NCI-H2227 (cell line): ENCODE data around the gene RNU6-7.

Experiments
- DNase-seq: peaks from one replicate; lab custom pipeline; 2025; ENCODE audit not compliant: unreplicated experiment; lab: John Stamatoyannopoulos, UW

Gene RNU6-7

DNA sequence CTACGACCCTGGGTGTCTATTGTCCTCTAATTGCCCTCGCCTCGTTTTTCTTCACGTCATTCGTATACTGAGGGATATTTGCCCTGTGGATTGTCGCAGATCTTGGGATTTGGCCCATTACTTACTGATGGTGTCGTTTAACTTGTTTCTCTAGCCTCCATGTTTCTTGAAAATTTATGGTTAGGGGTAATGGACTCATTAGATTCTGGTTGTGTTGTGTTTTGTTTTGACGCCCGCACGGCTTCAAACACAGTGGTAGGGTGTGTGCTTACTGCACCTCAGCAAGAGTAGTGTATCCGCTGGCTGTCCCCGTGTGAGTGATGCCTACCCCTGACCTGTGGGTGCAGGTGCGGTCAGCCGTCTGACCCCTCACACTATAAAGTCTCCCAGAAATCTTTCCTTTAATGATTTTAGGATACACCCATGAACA, 2.1 kb downstream of the RNU6-7 start:
- DNase-seq = peak; percentile 60

- no peak for DNase-seq
These were observed 3.7 kb downstream of the RNU6-7 start for GRCh38 chr14:32205554-32205953.

DNA sequence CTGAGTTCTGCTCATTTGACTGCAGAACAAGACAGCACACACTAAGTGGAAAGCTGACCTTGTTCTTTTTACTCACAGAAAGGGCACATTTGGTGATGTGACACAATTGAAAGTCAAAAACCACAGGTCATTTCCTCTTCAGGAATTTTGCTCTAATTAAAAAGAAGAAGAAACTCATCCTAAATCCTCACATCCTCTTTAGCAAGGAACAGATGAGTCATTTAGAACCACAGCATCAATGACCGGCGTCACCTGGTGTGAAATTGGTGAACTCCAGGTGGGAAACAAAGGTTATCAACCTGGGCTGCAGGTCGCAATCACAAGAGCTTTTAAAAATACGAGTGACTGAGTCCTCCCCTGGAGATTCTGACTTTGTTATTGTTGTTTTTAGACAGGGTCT, 4.1 kb downstream of the RNU6-7 start:
- DNase-seq = no peak

DNA sequence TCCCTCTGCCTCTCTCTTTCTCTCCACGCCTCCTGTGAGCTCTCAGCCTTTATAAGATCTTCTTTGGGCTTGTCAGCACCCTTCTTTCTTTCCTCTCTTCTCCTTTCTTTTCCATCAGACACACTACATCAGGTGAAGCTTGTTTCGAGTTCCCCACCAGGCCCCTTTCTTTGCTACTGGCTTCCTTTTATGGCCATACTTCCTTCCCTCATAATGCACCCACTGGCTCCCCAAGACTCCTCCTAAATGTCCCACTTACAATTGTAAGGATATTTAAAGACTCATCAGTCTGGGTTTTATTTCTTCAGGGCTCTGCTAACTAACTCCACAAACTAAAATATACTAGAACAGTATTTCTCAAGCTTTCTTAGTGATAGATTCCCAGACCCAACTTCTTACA, 4.7 kb downstream of the RNU6-7 start:
- DNase-seq = no peak

GRCh38 chr14:32208490-32208889, 6.6 kb downstream of the RNU6-7 start:
- DNase-seq = no peak

DNA sequence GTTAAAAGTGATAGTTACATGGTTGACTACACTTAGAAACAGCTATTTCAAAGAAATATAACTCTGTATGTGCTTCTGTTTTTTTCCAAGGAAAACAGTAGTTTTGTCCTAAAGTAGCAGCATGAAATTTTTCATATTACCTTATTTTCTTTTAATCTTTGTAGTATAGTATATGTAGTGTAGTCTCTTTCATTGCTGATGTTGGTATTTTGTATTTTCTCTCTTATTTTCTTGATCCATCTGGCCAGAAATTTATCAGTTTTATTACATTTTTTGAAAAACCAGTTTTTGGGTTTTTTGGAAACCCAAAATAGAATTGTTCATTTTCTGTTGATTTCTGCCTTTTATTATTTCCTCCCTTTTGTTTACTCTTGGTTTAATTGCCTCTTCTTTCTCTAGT, 7.6 kb downstream of the RNU6-7 start:
- no peak for DNase-seq

DNA sequence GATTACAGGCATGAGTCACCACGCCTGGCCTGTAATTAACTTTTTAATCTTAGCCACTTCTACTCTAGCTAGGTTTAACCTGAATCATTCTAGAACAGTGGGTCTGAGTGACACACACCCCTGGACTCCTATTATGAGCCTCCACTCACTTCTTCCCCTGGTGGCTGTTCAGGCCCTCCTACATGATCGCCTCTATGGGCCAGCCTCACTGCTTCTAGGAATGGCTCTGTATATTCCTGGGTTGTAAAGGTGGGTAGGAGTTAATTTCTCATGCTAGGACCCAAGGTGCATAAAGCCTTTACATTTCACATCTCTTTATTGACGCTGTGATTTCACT, 9.2 kb downstream of the RNU6-7 start:
- DNase-seq = no peak

- no peak for DNase-seq
These were observed 11.0 kb downstream of the RNU6-7 start for GRCh38 chr14:32212833-32213232.

DNA sequence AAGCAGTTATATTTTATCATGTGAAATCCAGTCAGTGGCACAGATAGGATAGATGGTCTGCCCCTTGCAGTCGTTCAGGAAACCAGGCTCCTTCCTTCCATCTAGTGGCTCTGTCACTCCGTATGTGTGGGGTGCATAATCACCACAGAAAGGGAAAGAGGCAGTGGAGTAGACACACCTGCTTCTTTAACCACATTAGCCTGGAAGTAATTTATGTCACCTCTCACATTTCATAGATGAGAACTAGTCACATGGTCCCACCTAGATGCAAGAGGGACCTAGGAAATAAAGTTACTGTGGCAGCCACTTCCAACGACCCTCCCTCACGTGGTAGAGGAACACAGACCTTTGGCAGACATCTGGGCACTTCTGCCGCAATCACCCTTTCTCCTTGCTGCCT, 15.5 kb downstream of the RNU6-7 start:
- DNase-seq = peak; percentile 41

- DNase-seq = peak; percentile 57
These were observed 23.0 kb downstream of the RNU6-7 start for GRCh38 chr14:32224737-32225377.

- no peak for DNase-seq
These were observed 23.6 kb downstream of the RNU6-7 start for GRCh38 chr14:32225378-32225920.

- DNase-seq = no peak
These were observed 24.2 kb downstream of the RNU6-7 start for GRCh38 chr14:32226056-32226455.

GRCh38 chr14:32230181-32230580, 28.3 kb downstream of the RNU6-7 start:
- no peak for DNase-seq

DNA sequence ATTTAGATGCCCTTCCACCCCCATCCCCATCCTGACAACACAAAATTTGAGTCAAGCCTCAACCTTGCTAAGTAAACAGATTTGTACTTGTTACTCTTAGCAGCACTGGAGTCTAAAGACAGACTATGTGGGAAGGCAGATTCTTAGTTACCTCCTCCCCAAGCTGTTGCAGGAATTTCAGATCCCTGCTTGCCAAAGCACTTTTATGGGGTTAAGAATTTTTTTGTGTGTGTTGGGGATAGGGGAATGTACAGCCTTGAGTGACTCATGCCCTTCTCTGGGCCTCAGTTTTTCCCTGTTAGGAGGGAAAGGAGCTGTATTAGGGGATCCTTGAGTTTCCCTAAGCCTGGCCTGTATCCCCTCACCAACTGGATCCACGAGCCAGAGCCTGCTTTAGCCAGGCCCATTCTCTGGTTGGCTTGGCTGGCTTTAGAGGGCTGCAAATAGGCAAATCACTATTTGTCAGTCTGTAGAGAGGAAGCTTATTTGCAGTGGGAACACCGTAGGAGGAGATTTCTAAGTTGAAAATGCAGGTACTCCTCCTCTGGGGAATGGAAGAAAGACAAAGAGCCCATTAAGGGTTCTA, 28.9 kb downstream of the RNU6-7 start:
- DNase-seq = no peak

DNA sequence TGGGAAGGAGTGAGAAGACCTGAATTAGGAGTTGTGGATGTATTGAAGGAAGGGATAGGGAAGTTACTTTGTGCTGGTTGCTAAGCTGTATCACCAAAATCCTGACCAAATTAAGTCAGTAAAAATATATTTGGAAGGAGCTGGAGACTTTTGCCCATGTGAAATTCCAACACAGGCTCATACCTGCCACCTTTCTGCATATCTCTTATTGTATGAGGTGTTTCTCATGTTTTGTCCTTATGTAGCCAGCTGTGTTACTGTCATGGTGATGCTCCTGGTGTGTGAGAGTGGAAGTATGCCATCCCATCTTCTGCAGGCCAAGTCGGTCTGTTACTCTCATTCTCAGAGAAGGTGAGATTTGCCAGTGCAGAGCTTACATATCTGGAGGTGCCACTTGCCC, 30.6 kb downstream of the RNU6-7 start:
- no peak for DNase-seq

DNA sequence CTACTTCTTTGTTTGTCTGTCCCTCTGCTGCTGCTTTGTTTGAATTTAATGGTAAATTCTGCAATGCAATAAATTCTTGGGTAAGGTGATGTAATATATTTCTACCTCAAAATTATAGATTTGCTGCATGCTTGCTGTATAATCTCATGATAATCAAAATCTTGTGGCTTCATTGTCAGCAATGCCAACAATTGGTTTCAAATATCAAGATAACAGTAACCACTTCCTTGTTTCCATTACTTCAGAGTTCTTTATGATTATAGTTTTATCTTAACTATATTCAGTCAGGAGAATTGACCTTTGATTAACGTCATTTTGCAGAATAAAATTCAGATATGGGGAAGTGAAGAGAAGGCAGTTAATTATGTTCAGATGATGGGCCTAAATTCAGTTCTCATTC, 31.4 kb downstream of the RNU6-7 start:
- DNase-seq = no peak

GRCh38 chr14:32244404-32244803, 42.6 kb downstream of the RNU6-7 start:
- DNase-seq = no peak

DNA sequence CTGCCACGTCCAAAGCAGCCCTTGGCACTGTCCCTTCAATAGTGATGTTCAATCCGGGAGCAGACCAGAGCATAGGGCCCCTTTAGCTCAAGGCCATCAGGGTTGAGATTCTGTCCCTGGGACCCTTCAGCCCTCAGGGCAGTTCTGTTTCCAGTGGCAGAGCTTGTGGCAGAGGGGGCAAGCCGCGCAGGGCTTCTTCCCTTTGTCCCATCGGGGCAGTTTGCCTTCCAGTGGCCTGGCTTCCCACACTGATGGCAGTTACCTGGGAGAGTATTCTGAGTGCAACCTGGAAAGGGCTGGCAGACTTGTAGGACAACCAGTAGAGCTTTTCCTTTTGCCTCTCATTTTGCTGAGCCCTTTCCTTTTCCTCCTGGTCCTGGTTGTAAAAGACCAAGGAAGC, 44.9 kb downstream of the RNU6-7 start:
- no peak for DNase-seq

- no peak for DNase-seq
These were observed 47.5 kb downstream of the RNU6-7 start for GRCh38 chr14:32249371-32249770.

- DNase-seq = no peak
These were observed 47.9 kb downstream of the RNU6-7 start for GRCh38 chr14:32249780-32250179.

GRCh38 chr14:32250681-32251080, 48.8 kb downstream of the RNU6-7 start:
- DNase-seq = no peak

DNA sequence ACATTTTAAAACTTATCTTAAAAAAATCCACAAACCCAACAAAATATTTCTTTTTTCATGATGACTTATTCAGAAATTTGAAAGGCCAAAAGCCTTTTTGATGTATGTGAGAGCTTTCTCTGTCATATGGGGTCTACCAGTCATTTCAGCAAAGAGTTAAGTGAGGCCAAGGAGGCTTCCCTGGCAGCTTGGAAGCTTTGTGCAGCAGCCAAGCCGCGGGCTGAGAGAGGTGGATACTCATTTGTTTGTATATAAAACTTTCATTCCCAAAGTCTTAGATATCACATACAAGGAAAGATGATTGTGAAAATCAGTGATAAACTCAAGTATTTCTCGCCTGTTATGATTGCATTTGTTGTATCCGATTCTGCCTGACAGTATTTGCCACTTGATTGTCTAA, 49.7 kb downstream of the RNU6-7 start:
- DNase-seq = no peak
